Neural crest cell (in vitro differentiated cells): ENCODE results near the gene PNLIP. TPM values are rescaled to one million over a fixed set of nuclear protein-coding genes. Genes with fewer than 3 reads are reported as not detected.

Experiments
- DNase-seq: peaks from one replicate; pipeline ENCODE4 v3.0.0; 2021; ENCODE audit warnings: low read depth, mixed read lengths, low spot score
- H3K27ac Mint-ChIP-seq: one replicate; pipeline ENCODE4 v1.8.0; 2021; ENCODE audit warnings: mild to moderate bottlenecking, mixed read lengths; ENCODE audit not compliant: unreplicated experiment
- H3K27me3 Mint-ChIP-seq: 2 replicates; pipeline ENCODE4 v1.8.0; 2021; ENCODE audit warnings: low read depth, mild to moderate bottlenecking, mixed read lengths
- H3K36me3 Mint-ChIP-seq: 2 replicates; pipeline ENCODE4 v1.8.0; 2021; ENCODE audit warnings: low read depth, mild to moderate bottlenecking, mixed read lengths
- H3K4me1 Mint-ChIP-seq: 2 replicates; pipeline ENCODE4 v1.8.0; 2021; ENCODE audit warnings: mixed read lengths
- H3K4me3 Mint-ChIP-seq: one replicate; pipeline ENCODE4 v1.8.0; 2021; ENCODE audit warnings: mild to moderate bottlenecking, mixed read lengths
- H3K9me3 Mint-ChIP-seq: 2 replicates; pipeline ENCODE4 v1.8.0; 2021; ENCODE audit warnings: mixed read lengths
- long read RNA-seq: library from polyadenylated mRNA; unstranded; transcript quantifications from one replicate; pipeline ENCODE4 v2.0.0, GENCODE V29; 2020
- total RNA-seq: library from RNA; stranded (reverse); gene quantifications from 2 replicates; pipeline ENCODE4 v1.2.1, GENCODE V29; 2021
- TF ChIP-seq, protein P1 (sequence below): fragments of 200-600 bp; sonication (generic); conservative IDR thresholded peaks from 2 replicates; pipeline ENCODE4 v1.5.0; 2021; ENCODE audit warnings: antibody characterized with exemption, mild to moderate bottlenecking

PNLIP gene
- not detected in 2 replicates for total RNA-seq
- long read RNA-seq: 0 reads

DNA sequence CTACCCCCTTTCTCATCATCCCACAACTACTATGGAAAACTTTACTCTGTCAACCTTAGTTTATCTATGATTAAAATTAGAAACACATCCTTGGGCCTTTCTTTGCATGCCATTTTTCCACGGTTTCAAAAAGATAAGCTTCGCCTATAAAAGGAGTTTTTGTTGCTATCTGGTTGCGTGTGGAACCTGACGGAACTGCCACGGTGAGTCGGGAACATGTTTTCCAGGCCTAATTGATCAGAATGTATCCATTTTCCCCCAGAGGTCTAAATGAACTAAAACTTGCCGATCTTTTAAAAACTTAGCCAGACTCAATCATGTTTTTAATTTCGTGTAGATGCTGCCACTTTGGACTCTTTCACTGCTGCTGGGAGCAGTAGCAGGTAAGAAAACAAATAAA lies at the start of gene PNLIP:
TSS of gene PNLIP (plus strand) at position 176 of the 400 bp plus-strand sequence. CDS start at position 338, 162 bp downstream.
- Mint-ChIP-seq H3K9me3 (peaks cover under 1% of the 10 kb centered on the region), H3K27ac (peak within 1 kb of the TSS; percentile 13), H3K27me3 (no peaks in the 10 kb centered on the region), H3K36me3 (no peaks in the 10 kb centered on the region), H3K4me3 (no peak within 1 kb of the TSS), H3K4me1 (peaks cover 6% of the 10 kb centered on the region)
- DNase-seq: no peak
- TF ChIP-seq, protein P1, sequence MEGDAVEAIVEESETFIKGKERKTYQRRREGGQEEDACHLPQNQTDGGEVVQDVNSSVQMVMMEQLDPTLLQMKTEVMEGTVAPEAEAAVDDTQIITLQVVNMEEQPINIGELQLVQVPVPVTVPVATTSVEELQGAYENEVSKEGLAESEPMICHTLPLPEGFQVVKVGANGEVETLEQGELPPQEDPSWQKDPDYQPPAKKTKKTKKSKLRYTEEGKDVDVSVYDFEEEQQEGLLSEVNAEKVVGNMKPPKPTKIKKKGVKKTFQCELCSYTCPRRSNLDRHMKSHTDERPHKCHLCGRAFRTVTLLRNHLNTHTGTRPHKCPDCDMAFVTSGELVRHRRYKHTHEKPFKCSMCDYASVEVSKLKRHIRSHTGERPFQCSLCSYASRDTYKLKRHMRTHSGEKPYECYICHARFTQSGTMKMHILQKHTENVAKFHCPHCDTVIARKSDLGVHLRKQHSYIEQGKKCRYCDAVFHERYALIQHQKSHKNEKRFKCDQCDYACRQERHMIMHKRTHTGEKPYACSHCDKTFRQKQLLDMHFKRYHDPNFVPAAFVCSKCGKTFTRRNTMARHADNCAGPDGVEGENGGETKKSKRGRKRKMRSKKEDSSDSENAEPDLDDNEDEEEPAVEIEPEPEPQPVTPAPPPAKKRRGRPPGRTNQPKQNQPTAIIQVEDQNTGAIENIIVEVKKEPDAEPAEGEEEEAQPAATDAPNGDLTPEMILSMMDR: no peak

DNA sequence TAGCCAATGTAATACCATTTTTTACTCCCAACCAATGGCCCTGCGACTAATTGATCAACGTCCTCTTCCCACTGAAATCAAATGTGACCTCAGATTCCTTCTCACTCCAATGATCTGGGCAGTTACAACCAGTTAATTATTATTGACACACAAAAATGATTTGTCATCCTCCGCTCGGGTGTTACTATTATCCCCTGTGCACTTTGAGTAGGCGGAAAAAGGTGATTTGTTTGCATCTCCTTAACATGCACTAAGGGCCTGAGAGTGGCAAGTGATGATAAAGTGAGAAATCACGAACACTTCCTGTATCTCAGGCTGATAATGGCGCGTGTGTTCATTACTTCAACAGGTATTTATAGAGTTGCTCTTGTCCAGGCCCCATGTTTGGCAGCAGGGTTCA lies 40.9 kb upstream of the PNLIP start:
- H3K36me3 Mint-ChIP-seq: no peaks in the 10 kb centered on the region
- no peaks in the 10 kb centered on the region for H3K4me1 Mint-ChIP-seq
- no peaks in the 10 kb centered on the region for H3K27me3 Mint-ChIP-seq
- no peak for DNase-seq
- H3K4me3 Mint-ChIP-seq: no peak overlapping the region
- TF ChIP-seq, protein P1: no peak
- H3K27ac Mint-ChIP-seq: no peak overlapping the region
- peaks cover 8% of the 10 kb centered on the region for H3K9me3 Mint-ChIP-seq

DNA sequence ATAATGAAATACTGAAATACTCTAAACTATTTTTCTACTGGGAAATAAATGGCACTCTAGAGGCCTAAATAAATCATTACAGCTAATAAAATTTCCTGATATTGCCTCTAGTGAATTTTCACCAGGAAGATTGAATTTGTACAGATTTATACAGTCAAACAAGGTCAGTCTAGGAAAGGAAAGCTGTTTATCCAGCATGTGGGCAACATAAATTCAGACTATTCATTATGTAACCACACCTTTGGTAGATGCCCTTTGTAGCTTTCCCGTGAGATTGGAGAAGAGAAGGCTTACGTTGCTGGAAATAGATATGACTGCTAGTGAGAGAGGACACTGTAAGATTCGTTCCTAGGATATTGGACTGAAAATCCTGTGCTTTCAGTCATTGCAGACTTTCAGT lies 35.2 kb upstream of the PNLIP start:
- Mint-ChIP-seq H3K27ac (no peak overlapping the region), H3K9me3 (peaks cover 2% of the 10 kb centered on the region), H3K27me3 (no peaks in the 10 kb centered on the region), H3K4me3 (no peak overlapping the region), H3K4me1 (no peaks in the 10 kb centered on the region), H3K36me3 (no peaks in the 10 kb centered on the region)
- no peak for DNase-seq
- TF ChIP-seq, protein P1: no peak

DNA sequence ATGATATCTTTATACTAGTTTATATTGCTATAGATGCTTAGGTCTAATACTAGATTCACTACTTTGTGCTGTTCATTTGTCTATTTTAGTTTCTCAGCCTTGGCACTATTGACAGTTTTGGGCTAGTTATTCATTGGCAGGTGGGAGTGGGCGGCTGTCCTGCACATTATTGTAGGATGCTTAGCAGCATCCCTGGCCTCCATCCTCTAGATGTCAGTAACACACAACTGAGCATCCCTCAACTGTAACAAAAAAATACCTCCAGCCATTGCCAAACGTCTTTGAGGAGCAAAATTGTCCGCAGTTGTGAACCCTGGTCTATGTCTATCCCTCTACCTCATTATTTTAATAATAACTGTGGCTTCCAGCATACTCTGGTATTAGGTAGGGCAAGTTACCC lies 34.4 kb upstream of the PNLIP start:
- peaks cover 2% of the 10 kb centered on the region for H3K9me3 Mint-ChIP-seq
- TF ChIP-seq, protein P1: no peak
- no peak overlapping the region for H3K4me3 Mint-ChIP-seq
- no peaks in the 10 kb centered on the region for H3K36me3 Mint-ChIP-seq
- H3K27me3 Mint-ChIP-seq: no peaks in the 10 kb centered on the region
- H3K27ac Mint-ChIP-seq: no peak overlapping the region
- DNase-seq: no peak
- no peaks in the 10 kb centered on the region for H3K4me1 Mint-ChIP-seq

DNA sequence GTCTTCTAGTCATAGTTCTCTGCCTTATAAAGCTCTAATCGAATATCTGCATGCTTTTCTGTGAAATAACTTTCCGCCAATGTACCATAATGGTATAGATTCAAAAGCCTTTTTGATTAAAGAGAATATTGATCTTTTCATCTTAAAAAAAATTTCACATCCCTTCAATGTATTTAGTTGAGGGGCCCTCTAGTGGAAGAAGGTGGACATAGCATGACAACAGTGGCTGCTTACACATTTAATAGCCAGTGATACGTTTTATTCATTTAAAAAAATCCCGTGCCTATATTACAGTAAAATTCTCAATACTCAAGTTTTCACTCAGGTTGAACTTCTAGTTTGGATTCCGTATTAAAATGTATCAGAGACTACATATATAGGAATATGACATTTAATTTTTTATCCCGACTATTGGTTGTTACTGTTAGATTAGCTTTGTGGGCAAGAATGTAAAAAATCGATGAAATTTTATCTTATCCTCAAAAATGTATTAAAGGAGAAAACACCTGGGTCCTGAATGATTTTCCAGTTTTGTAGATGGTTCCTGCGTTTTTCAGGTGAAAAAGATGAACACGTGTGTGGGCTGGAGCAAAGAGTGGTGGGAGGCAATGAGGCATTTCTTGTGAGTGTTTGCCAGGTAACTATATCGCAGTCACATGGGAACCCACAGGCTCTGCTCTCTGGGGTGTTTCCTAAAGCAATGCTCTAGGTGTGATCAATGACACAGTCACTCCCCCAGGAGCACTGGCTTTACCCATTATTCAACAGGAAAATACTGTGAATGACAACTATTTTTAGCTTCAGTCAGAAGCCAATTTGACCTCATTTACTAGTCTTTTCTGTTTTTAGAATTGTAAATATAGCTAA lies 24.1 kb upstream of the PNLIP start:
- peak; percentile 47 for DNase-seq

More for the DNA sequence above, 24.1 kb upstream of the PNLIP start:
- no peaks in the 10 kb centered on the region for H3K4me1 Mint-ChIP-seq
- no peak overlapping the region for H3K4me3 Mint-ChIP-seq
- H3K36me3 Mint-ChIP-seq: no peaks in the 10 kb centered on the region
- no peak overlapping the region for H3K27ac Mint-ChIP-seq
- peaks cover 5% of the 10 kb centered on the region for H3K27me3 Mint-ChIP-seq
- H3K9me3 Mint-ChIP-seq: no peaks in the 10 kb centered on the region
- TF ChIP-seq, protein P1: peak; percentile 85
